T-cell (primary cell): ENCODE data around the gene ANKRD12. TPM values are rescaled to one million over a fixed set of nuclear protein-coding genes. Genes with fewer than 3 reads are reported as not detected.
A peak's percentile ranks its signal among the peaks of the same experiment; 100 is the strongest.

ENCODE experiments used
- ATAC-seq, 4 experiments: fragments of 200-7000 bp in 3 of 4; fragments of 150-1000 bp in 1 of 4; cut with Tn5 transposase; replicated peaks in 1 of 4; 1 replicate in 3 of 4; 2 replicates in 1 of 4; pipeline ENCODE4 v1.10.0; 2021; ENCODE audit warnings: moderate library complexity in 3 of 4, mild to moderate bottlenecking in 2 of 4, moderate number of reproducible peaks in 1 of 4
- CTCF ChIA-PET, 2 donors: fragments of 300-600 bp; sonication (Branson Sonifier 250); formaldehyde crosslinking; loops; one replicate each; lab custom pipeline; 2022; ENCODE audit warnings: antibody characterized with exemption in 2 of 2; lab: Charles Lee
- POLR2A ChIA-PET, 2 donors: fragments of 300-600 bp; sonication (Branson Sonifier 250); formaldehyde crosslinking; loops; one replicate each; lab custom pipeline; 2022; ENCODE audit warnings: antibody characterized with exemption in 2 of 2; lab: Charles Lee
- DNase-seq, 35 experiments: peaks; one replicate each; pipeline versions ENCODE4 v3.0.0 to v3.0.0-alpha.2; 2013 to 2023
- H3K27ac ChIP-seq: one replicate; pipeline ENCODE4 v1.5.1; 2013; ENCODE audit warnings: low read length
- H3K27me3 ChIP-seq, 2 experiments: replicated peaks in 1 of 2; 1 replicate in 1 of 2; 2 replicates in 1 of 2; pipeline versions ENCODE4 v1.6.1 to v1.7.0; 2013; ENCODE audit warnings: low read length in 1 of 2, mixed read lengths in 1 of 2; ENCODE audit not compliant: control insufficient read depth in 2 of 2, insufficient read depth in 2 of 2; ENCODE audit errors: extremely low read depth in 1 of 2
- H3K36me3 ChIP-seq, 2 donors: 1 replicate in 1 of 2; 2 replicates in 1 of 2; pipeline versions ENCODE4 v1.6.1 to v1.7.0; 2013; ENCODE audit warnings: low read length in 1 of 2; ENCODE audit not compliant: control insufficient read depth in 2 of 2, insufficient read depth in 1 of 2; ENCODE audit errors: extremely low read depth in 1 of 2
- H3K4me1 ChIP-seq, 2 experiments: 1 replicate in 1 of 2; 2 replicates in 1 of 2; pipeline versions ENCODE4 v1.6.1 to v1.7.0; 2013; ENCODE audit warnings: low read length in 2 of 2, mixed read lengths in 1 of 2; ENCODE audit not compliant: insufficient read depth in 2 of 2, control insufficient read depth in 1 of 2; ENCODE audit errors: extremely low read depth in 1 of 2
- H3K4me3 ChIP-seq, 2 donors: 1 replicate in 1 of 2; 2 replicates in 1 of 2; pipeline versions ENCODE4 v1.5.1 to v1.7.0; 2013; ENCODE audit warnings: mild to moderate bottlenecking in 2 of 2, low read length in 1 of 2, moderate library complexity in 1 of 2; ENCODE audit not compliant: control insufficient read depth in 1 of 2; ENCODE audit errors: extremely low read depth in 1 of 2
- H3K9me3 ChIP-seq: 2 replicates; pipeline ENCODE4 v1.7.0; 2013
- H3K27ac Mint-ChIP-seq, 2 donors: one replicate each; pipeline ENCODE4 v1.8.0; 2020 to 2021; ENCODE audit warnings: mild to moderate bottlenecking in 2 of 2, mixed read lengths in 2 of 2
- H3K27me3 Mint-ChIP-seq, 2 donors: one replicate each; pipeline ENCODE4 v1.8.0; 2021 to 2022; ENCODE audit warnings: mixed read lengths in 2 of 2
- H3K36me3 Mint-ChIP-seq: one replicate; pipeline ENCODE4 v1.8.0; 2021; ENCODE audit warnings: mixed read lengths
- H3K4me1 Mint-ChIP-seq, 3 donors: one replicate each; pipeline ENCODE4 v1.8.0; 2020 to 2022; ENCODE audit warnings: mixed read lengths in 3 of 3, mild to moderate bottlenecking in 1 of 3
- H3K4me3 Mint-ChIP-seq, 3 donors: one replicate each; pipeline ENCODE4 v1.8.0; 2020 to 2022; ENCODE audit warnings: mild to moderate bottlenecking in 3 of 3, mixed read lengths in 3 of 3, moderate library complexity in 3 of 3
- H3K9me3 Mint-ChIP-seq, 3 donors: one replicate each; pipeline ENCODE4 v1.8.0; 2020 to 2022; ENCODE audit warnings: mixed read lengths in 3 of 3
- WGBS: methylation state at CpG from one replicate; pipeline ENCODE4 v1.1.5; 2013; ENCODE audit warnings: missing lambda C conversion rate; ENCODE audit not compliant: insufficient coverage; 5-methylcytosine and 5-hydroxymethylcytosine counted together
- total RNA-seq, 35 experiments: library from RNA in 6 of 35; stranded (reverse) in 6 of 35; fragments of 120-200 nt in 1 of 35; gene quantifications; one replicate each; pipeline versions ENCODE4 v1.2.1 to v1.2.4 and lab custom pipeline; 2013 to 2026

Gene ANKRD12
- total RNA-seq, 5 donors from 2014 or later (not counting 1 experiment from before 2014, with no cell fraction given): 183 to 211 (median 199) TPM

DNA sequence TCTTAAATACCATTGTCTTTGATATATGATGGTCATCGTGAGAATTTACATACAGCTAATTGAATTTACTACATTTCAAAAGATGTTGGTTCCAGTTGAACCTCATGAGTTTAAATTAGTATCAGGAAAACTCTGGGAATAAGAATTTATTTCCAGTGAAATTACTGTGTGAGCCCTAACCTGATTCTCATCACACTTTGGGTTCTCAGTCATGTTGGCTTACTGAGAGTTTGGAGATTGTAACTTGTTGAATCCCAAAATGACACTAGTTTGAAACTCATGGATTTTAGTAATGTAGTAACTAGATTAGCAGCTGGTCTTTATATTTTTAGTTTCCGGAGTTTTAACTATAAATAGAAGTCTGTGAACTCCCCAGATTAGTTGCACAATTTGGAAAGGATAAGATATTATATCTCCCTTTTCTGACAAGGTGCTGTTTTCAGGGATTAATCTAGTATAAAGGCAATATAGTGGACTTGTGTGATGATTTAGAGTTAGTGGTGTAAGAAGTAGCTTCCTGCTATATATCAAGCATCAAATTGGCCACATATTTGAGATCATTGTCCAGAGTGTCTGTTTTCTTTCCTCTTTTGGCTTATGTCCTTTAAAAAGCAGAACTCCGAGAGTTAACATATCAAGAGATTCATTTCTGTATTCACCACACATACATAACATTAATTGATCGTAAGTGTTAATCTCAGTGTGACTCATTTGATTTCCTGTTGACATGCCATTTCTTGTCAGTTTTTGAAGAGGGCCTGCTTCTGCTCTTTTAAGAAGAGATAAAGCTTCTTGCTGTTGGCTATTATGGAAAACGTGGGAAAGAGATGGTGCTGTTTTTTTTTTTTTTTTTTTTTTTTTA is 18.4 kb upstream of the ANKRD12 start:
- peak overlapping the region; percentile 67 to 91 (median 90) for H3K4me3 Mint-ChIP-seq
- Histone ChIP-seq H3K36me3 (peaks cover 0 to 12% of the 10 kb centered on the region in 2 donors), H3K27ac (peak overlapping the region; percentile 95), H3K4me1 (peaks cover 28 to 36% of the 10 kb centered on the region in 2 experiments), H3K4me3 (no peak overlapping the region), H3K9me3 (no peaks in the 10 kb centered on the region), H3K27me3 (no peaks in the 10 kb centered on the region)
- ChIA-PET CTCF (interaction anchor here in 1 of 2 donors (0.6 to 2.7 kb wide), 15 partner anchors 8 to 296 kb away, joined by 3 to 9 read pairs (median 4); partner anchors contain the start of genes ANKRD12 and NDUFV2), POLR2A (interaction anchor here (0.6 to 2.4 kb wide), 18 partner anchors 8 to 101 kb away, joined by 3 to 13 read pairs (median 4); partner anchors contain the start of gene ANKRD12 (in 1 of the 2))
- no peaks in the 10 kb centered on the region for H3K27me3 Mint-ChIP-seq
- ATAC-seq (peak; percentile 50 to 57 (median 54)), DNase-seq (peak in 1 of 35 experiments; percentile 73)
- peak overlapping the region; percentile 99 to 100 for H3K27ac Mint-ChIP-seq
- peaks cover 39% of the 10 kb centered on the region for H3K36me3 Mint-ChIP-seq
- H3K4me1 Mint-ChIP-seq: peaks cover 77 to 90% (median 82%) of the 10 kb centered on the region in 3 donors
- H3K9me3 Mint-ChIP-seq: no peaks in the 10 kb centered on the region
- WGBS: no CpG with 5 or more reads among the region's 5 CpGs

DNA sequence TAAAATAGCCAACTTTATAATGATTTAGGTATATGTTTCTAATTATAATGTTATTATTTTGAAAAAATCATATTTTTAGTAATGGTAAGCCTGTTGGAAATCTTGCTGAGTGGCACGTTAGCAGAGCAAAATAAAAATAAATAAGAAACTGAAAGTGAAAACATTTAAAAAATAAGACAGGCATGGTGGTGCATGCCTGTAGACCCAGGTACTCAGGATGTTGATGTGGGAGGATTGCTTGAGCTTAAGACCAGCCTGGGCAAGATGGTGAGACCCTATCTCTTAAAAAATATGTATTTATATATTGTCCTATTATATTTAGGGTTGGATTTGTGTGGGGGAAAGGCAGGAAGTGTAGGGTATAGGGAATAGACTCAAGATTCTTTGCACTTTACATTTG is 15.8 kb upstream of the ANKRD12 start:
- WGBS: 0% methylated on average over 1 of the region's 1 CpG
- no peaks in the 10 kb centered on the region for H3K27me3 Mint-ChIP-seq
- DNase-seq (peak in 4 of 35 experiments; percentile 9 to 64 (median 17)), ATAC-seq (peak in 1 of 4 experiments; percentile 30)
- Histone ChIP-seq H3K27ac (peak overlapping the region; percentile 95), H3K9me3 (no peaks in the 10 kb centered on the region), H3K27me3 (no peaks in the 10 kb centered on the region), H3K36me3 (peaks cover 0 to 24% of the 10 kb centered on the region in 2 donors), H3K4me3 (no peak overlapping the region), H3K4me1 (peaks cover 18 to 33% of the 10 kb centered on the region in 2 experiments)
- H3K4me1 Mint-ChIP-seq: peaks cover 70 to 79% (median 74%) of the 10 kb centered on the region in 3 donors
- H3K36me3 Mint-ChIP-seq: peaks cover 51% of the 10 kb centered on the region
- peak overlapping the region; percentile 83 to 88 for H3K27ac Mint-ChIP-seq
- ChIA-PET CTCF (interaction anchor here (0.6 to 1.5 kb wide), 4 partner anchors 11 to 213 kb away, joined by 3 to 8 read pairs (median 4); no protein-coding TSS in a partner anchor), POLR2A (interaction anchor here (1.3 to 1.4 kb wide), 3 partner anchors 14 to 23 kb away, joined by 3 to 5 read pairs (median 4); partner anchors contain the start of gene NDUFV2 (in 1 of the 2))
- H3K9me3 Mint-ChIP-seq: no peaks in the 10 kb centered on the region
- H3K4me3 Mint-ChIP-seq: peak overlapping the region; percentile 21 to 70 (median 66)

DNA sequence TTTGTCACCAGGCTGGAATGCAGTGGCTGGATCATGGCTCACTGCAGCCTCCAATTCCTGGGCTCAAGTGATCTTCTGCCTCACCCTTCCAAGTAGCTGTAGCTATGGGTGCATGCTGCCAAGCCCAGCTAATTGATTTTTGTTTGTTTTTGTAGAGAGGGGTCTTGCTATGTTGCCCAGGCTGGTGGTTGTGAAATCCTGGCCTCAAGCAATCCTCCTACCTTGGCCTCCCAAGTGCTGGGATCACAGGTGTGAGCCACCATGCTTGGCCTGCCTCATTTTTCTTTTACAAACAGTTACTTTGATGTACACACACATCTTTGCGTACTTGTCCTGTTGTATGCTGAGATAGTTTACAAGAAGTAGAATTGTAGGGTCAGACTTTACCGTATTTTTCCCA is 13.1 kb upstream of the ANKRD12 start:
- H3K4me3 Mint-ChIP-seq: no peak overlapping the region
- ATAC-seq (no peak), DNase-seq (no peak)
- Histone ChIP-seq H3K27me3 (no peaks in the 10 kb centered on the region), H3K27ac (no peak overlapping the region), H3K4me1 (peaks cover 9 to 15% of the 10 kb centered on the region in 2 experiments), H3K9me3 (no peaks in the 10 kb centered on the region), H3K36me3 (peaks cover 0 to 49% of the 10 kb centered on the region in 2 donors), H3K4me3 (no peak overlapping the region)
- peak overlapping the region in 1 of 2 donors; percentile 71 for H3K27ac Mint-ChIP-seq
- peaks cover 61% of the 10 kb centered on the region for H3K36me3 Mint-ChIP-seq
- no CpG with 5 or more reads among the region's 2 CpGs for WGBS
- H3K27me3 Mint-ChIP-seq: no peaks in the 10 kb centered on the region
- peaks cover 62 to 70% (median 69%) of the 10 kb centered on the region in 3 donors for H3K4me1 Mint-ChIP-seq
- no peaks in the 10 kb centered on the region for H3K9me3 Mint-ChIP-seq
- ChIA-PET POLR2A (interaction anchor here (0.8 to 0.9 kb wide), 3 partner anchors 13 to 17 kb away, joined by 3 read pairs; no protein-coding TSS in a partner anchor), CTCF (no interaction called here)

DNA sequence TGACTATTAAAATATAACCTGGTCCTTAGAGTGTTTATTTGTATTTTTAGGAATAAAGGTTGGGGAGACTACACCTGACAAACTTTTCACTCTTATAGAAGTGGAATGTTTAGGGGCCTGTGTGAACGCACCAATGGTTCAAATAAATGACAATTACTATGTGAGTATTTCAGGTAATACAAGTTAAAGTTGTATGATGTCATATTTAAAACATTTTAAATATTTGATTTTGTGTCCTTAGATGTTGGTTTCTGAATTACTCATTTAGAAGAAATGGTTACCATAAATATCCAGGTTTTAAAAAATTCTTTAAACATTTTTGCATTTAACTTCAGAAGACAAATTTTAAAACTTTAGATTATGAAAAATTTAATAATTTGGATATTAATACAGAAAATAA is 11.8 kb upstream of the ANKRD12 start:
- Histone ChIP-seq H3K4me3 (no peak overlapping the region), H3K27ac (no peak overlapping the region), H3K36me3 (peaks cover 4 to 61% of the 10 kb centered on the region in 2 donors), H3K27me3 (no peaks in the 10 kb centered on the region), H3K4me1 (peaks cover 4 to 6% of the 10 kb centered on the region in 2 experiments), H3K9me3 (no peaks in the 10 kb centered on the region)
- no peaks in the 10 kb centered on the region for H3K27me3 Mint-ChIP-seq
- no CpG with 5 or more reads among the region's 1 CpG for WGBS
- no peak overlapping the region for H3K27ac Mint-ChIP-seq
- H3K4me1 Mint-ChIP-seq: peaks cover 60 to 73% (median 71%) of the 10 kb centered on the region in 3 donors
- ATAC-seq (no peak), DNase-seq (no peak)
- no peaks in the 10 kb centered on the region for H3K9me3 Mint-ChIP-seq
- no peak overlapping the region for H3K4me3 Mint-ChIP-seq
- H3K36me3 Mint-ChIP-seq: peaks cover 63% of the 10 kb centered on the region
- ChIA-PET CTCF (interaction anchor here in 1 of 2 donors (1.0 kb wide), 1 partner anchor 8 kb away, joined by 4 read pairs; no protein-coding TSS in a partner anchor), POLR2A (interaction anchor here (0.5 to 2.0 kb wide), 6 partner anchors 8 to 15 kb away, joined by 3 to 8 read pairs (median 4); partner anchors contain the start of gene ANKRD12 (in 1 of the 2))

DNA sequence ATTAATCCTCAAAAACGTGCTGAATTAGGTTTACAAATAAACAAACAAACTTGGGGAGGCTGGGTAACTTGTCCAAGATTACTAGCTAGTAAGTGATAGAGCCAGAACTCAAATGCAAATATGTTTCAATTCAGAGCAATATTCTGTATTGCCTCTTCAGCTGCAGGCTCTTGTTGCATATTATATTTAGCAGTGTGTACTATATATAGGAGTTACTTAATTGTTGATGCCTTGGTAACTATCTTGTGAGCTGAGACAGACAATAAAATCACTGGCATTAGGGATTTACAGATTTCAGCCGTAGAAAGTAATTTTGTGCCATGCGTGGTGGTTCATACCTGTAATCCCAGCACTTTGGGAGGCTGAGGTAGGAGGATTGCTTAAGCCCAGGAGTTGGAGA is 10.2 kb upstream of the ANKRD12 start:
- Mint-ChIP-seq H3K9me3 (no peaks in the 10 kb centered on the region), H3K27ac (peak overlapping the region in 1 of 2 donors; percentile 78), H3K4me3 (no peak overlapping the region), H3K27me3 (no peaks in the 10 kb centered on the region), H3K4me1 (peaks cover 48 to 72% (median 68%) of the 10 kb centered on the region in 3 donors), H3K36me3 (peaks cover 57% of the 10 kb centered on the region)
- Histone ChIP-seq H3K4me1 (peaks cover 2 to 3% of the 10 kb centered on the region in 2 experiments), H3K36me3 (peaks cover 4 to 67% of the 10 kb centered on the region in 2 donors), H3K27me3 (no peaks in the 10 kb centered on the region), H3K27ac (no peak overlapping the region), H3K9me3 (no peaks in the 10 kb centered on the region), H3K4me3 (no peak overlapping the region)
- WGBS: 100% methylated on average over 1 of the region's 3 CpGs
- CTCF ChIA-PET: interaction anchor here (0.6 to 1.9 kb wide), 10 partner anchors 8 to 53 kb away, joined by 3 to 6 read pairs (median 3); no protein-coding TSS in a partner anchor
- POLR2A ChIA-PET: interaction anchor here (0.9 to 2.0 kb wide), 5 partner anchors 9 to 35 kb away, joined by 3 to 8 read pairs (median 7); no protein-coding TSS in a partner anchor
- ATAC-seq (no peak), DNase-seq (no peak)

DNA sequence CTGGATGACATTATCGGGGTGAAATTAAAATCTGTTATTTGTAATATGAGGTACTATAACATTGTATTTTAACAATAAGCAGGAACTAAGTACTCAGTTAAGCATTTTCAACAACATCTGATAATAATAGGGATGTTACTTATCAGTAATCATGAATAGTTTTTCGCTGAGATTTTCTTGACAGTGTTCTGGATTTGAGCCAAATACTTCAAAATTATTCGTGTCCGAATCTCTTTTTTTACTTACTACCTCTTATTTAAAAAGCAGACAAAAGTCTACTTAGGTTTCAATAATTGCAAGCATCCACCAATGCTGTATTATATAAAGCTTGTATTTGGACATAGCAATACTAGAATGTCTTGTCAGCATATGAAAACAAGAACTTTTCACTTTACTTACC is 6.4 kb upstream of the ANKRD12 start:
- Histone ChIP-seq H3K9me3 (no peaks in the 10 kb centered on the region), H3K36me3 (peaks cover 4 to 85% of the 10 kb centered on the region in 2 donors), H3K27ac (no peak overlapping the region), H3K4me1 (peaks cover 0 to 5% of the 10 kb centered on the region in 2 experiments), H3K27me3 (no peaks in the 10 kb centered on the region), H3K4me3 (no peak overlapping the region)
- H3K27me3 Mint-ChIP-seq: no peaks in the 10 kb centered on the region
- ChIA-PET POLR2A (no interaction called here), CTCF (no interaction called here)
- ATAC-seq (no peak), DNase-seq (no peak)
- H3K4me3 Mint-ChIP-seq: no peak overlapping the region
- H3K36me3 Mint-ChIP-seq: peaks cover 62% of the 10 kb centered on the region
- H3K27ac Mint-ChIP-seq: peak overlapping the region; percentile 75 to 79
- peaks cover 56 to 79% (median 72%) of the 10 kb centered on the region in 3 donors for H3K4me1 Mint-ChIP-seq
- H3K9me3 Mint-ChIP-seq: no peaks in the 10 kb centered on the region
- WGBS: no CpG with 5 or more reads among the region's 4 CpGs
